GM13976 (cell line): ENCODE data around the gene MUC2.

Source experiments
- DNase-seq: peaks from one replicate; pipeline ENCODE4 v3.0.0; 2012; ENCODE audit warnings: low spot score
- CTCF ChIP-seq: IDR thresholded peaks from 2 replicates; pipeline ENCODE4 v1.5.1; 2012; ENCODE audit warnings: borderline replicate concordance, mild to moderate bottlenecking; ENCODE audit not compliant: insufficient read depth; ENCODE audit errors: extremely low read depth, missing control alignments, control extremely low read depth
- in situ Hi-C: fragments of 300-500 bp; cut with MboI; formaldehyde crosslinking; loops from one replicate; pipeline ENCODE4 v1.12.0; 2022; ENCODE audit warnings: low sequenced_read_pairs, mixed read lengths, inconsistent platforms; ENCODE audit not compliant: unreplicated experiment

Gene MUC2

GRCh38 chr11:1089738-1090599 is 15.3 kb downstream of the MUC2 start:
- in situ Hi-C loops: no loop called here
- DNase-seq: no peak
- no peak for TF ChIP-seq CTCF

- DNase-seq: no peak
- in situ Hi-C loops: no loop called here
- TF ChIP-seq CTCF: no peak
Measured at GRCh38 chr11:1090600-1091331, 16.1 kb downstream of the MUC2 start.

GRCh38 chr11:1091332-1092083 is 16.8 kb downstream of the MUC2 start:
- DNase-seq: no peak
- in situ Hi-C loops: no loop called here
- TF ChIP-seq CTCF: no peak

- in situ Hi-C loops: no loop called here
- no peak for DNase-seq
- no peak for TF ChIP-seq CTCF
Measured at GRCh38 chr11:1092145-1092670, 17.5 kb downstream of the MUC2 start.

- no peak for TF ChIP-seq CTCF
- in situ Hi-C loops: no loop called here
- no peak for DNase-seq
Measured at GRCh38 chr11:1092919-1093318, 18.2 kb downstream of the MUC2 start.

- TF ChIP-seq CTCF: no peak
- in situ Hi-C loops: no loop called here
- DNase-seq: no peak
Measured at GRCh38 chr11:1099519-1100355, 25.1 kb downstream of the MUC2 start.
